HG03342 (cell line): ENCODE results near the gene MYL3.
"Not testable (repeated sequence)": the region's sequence is repeated elsewhere in the genome, so short reads cannot be mapped to it uniquely, and the experiment has no call there.

Source experiments
- ATAC-seq: cut with Tn5 transposase; IDR thresholded peaks from one replicate; pipeline ENCODE4 v1.9.1; 2021; ENCODE audit warnings: mild to moderate bottlenecking, moderate library complexity; ENCODE audit not compliant: unreplicated experiment

MYL3 gene

DNA sequence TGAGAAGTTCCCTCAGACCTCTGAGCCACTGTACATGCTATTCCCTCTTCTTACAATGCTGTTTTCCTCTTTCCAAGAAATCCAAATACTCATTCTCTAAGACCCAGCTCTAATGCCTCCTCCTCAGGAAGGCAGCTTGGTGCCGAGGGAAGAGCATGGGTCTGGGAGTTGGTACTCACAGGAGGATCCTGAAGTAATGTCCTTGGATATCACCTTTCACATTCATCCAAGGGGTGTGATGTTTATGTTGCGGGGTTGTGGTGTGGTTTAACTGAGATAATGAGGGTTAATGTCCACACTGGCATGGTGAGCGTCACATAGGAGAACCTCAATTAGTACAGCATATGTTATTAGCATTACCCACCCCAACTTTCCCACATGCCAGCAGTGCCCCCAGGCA lies 31.9 kb downstream of the MYL3 start:
- no peak for ATAC-seq

DNA sequence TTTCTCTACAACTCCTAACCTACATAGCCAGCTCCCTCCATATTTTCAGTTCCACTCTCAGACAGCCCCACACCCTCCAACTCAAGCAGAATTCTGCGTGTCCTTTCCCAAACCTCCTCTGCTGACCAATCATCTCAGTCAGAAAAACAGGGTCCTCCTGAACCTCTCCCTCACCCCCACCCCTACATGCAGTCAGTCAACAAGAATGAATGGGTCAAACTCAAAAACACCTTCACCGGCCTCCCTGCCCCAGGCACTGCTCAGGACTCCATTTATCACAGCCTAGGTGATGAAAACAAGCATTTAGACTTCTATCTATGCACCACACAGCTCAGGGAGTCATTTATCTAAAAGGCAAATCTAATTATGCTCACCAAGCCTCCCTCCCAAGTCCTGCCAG lies 32.4 kb downstream of the MYL3 start:
- ATAC-seq: no peak

DNA sequence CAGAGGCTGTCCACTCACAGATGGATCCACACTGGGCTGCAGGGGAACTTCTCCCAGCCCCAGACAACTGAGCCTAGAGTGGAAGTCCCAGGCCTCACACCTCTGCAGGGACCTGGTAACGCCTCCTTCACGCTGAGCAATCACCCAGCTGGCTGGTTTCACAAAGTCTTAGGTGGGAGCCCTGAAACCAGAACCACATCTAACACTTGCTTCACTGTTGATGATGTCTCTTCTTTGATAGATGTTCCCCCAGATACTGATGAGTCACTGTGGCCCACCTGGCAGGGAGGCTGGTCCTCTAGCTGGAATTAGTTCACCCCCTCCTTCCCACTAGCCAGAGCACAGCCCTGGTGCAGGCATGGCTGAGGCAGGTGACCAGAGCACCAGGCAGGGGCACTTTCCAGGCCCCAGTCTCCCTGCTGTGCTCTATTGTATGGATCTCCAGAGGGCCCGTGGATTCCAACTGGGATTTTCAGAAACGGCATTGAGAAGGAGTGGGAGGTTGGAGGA lies 33.5 kb downstream of the MYL3 start:
- ATAC-seq: peak; percentile 91

DNA sequence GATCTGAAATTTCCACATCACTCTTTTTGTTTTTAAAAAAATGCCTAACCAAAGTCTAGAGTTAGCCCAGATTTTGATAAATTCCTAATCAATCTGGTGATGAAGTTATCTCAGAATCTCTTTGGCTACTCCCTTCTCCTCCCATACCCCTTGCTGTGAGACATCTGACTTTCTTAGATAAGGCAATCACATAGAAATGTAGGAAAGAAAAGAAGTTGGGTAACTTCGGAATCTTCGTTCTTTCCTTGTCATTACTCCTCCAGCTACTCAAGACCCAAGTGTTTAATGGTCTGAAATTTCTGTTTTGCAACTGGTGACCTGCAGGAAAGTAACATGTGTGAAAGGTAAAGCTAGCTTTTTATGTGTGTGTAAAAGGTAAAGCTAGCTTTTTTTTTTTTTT lies 37.8 kb downstream of the MYL3 start:
- ATAC-seq: no peak

DNA sequence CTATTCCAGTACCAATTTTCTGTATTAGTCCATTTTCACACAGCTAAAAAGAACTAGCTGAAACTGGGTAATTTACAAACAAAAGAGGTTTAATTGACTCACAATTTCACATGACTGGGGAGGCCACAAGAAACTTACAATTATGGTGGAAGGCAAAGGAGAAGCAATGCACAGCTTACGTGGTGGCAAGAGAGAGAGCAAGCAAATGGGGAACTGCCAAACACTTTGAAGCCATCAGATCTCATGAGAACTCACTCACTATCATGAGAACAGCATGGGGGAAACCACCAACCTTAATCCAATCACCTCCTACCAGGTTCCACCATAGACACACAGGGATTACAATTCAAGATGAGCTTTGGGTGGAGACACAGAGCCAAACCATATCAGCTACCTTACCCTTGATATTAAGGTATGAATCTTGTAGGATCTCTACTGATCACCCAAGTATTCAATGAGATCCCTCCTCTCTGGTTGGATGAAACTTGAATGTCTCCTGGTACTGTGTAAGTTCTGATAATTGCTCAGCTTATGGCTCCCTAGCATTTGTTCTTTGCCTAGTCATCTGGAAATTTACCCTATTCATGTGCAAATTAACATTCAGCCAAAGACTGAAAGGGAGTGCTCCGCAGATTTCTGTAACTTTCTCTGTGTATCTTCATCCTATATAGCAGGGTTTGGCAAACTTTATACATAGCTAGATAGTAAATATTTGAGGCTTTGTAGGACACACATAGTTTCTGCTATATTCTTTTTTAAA lies 38.9 kb downstream of the MYL3 start:
- no peak for ATAC-seq

DNA sequence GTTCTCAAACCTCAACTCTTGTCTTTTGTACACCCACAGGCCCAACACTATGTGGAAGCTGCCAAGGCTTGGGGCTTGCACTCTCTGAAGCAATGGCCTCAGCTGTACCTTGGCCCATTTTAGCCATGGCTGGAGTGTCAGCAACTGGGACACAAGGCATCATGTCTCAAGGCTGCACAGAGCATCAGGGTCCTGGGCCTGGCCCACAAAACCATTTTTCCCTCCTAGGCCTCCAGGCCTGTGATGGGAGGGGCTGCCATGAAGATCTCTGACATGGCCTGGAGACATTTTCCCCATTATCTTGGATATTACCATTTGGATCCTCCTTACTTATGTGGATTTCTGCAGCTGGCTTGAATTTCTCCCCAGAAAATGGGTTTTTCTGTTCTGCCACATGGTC lies 39.9 kb downstream of the MYL3 start:
- ATAC-seq: not testable (repeated sequence)

DNA sequence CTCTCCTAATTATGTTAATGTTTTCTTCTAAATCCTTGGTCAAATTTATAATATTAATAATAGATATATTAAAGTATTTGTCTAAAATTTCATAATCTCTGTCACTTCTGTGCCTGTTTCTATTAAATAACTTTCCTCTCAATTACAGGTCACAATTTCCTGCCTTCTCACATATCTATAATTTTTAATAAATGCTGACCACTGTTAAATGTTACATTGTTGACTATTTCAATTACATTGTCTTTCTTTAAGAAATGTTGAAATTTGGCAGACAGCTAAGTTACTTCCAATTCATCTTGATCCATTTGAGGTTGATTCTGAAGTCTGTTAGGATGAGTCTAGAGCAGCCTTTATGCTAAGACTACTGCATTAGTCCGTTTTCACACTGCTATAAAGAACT lies 41.7 kb downstream of the MYL3 start:
- ATAC-seq: no peak

DNA sequence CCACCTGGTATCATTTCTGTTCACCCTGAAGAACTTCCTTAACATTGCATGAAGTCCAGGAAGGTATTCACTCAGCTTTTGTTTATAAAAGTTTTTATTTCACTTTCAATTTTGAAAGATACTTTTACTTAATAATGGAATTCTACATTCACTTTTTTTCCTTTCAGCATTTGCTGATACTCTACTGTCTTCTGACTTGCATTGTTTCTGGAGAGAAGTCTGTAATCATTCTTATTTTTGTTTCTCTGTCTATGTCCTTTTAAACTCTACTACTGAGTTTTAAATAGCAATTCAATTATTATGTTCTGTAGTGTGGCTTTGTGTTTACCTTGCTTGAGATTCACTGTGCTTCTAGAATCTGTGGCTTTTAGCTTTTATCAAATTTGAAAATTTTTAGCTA lies 42.4 kb downstream of the MYL3 start:
- no peak for ATAC-seq

DNA sequence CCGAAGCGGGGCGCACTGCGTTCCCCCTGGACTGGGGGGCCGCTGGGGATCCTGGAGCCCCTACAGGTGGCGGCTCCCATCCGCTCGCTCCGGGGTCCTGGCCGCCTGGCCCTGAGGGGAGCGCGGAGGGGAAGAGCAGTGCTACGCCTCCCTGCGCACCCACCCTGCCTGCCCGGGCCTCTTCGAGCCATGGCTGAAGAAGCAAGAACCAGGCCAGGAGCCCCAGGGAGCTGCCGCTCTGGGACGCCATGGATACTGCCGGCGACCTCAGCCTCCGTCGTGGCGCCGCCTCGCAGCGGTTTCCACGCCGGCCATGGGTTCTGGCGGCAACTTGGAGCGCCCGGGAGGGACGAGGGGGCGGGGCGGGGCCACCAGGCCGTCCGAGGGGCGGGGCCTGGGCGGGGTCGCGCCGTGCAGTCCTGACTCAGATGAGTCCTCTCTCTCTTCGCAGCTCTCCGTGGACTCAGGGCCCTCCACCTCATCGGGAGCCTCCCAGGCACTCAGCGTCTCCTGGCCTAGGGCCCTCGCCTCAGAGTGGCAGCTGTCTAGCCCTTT lies 50.9 kb downstream of the MYL3 start:
- ATAC-seq: no peak

DNA sequence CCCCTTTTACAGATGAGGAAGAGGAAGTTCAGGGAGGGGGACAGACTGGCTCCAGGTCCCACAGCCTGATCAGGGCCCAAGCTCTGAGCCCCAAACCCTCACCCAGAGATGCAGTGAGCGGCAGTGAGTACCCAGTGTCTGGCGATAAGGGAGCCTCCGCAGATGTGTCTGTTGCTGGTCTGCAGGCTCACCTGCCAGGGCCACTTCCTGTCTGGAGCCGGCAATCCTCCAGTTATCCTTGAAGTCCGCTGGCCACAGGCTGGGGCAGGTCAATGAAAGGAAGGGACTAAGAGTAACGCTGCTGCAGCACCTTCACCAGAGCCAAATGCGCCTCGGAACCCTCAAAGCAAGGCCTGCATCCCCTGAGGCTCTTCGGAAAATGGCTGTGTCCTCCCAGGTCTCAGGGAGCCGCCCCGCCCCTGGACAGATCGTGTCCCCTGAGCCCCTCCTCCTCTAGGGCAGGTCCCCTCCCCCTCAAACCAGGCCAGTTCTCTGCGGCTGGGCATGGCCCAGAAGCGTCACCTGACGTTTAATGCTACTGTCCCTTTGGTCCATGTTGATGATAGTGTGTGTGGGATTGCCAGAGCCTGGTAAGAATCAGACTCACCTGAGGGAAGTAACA lies 51.5 kb downstream of the MYL3 start:
- ATAC-seq: no peak

DNA sequence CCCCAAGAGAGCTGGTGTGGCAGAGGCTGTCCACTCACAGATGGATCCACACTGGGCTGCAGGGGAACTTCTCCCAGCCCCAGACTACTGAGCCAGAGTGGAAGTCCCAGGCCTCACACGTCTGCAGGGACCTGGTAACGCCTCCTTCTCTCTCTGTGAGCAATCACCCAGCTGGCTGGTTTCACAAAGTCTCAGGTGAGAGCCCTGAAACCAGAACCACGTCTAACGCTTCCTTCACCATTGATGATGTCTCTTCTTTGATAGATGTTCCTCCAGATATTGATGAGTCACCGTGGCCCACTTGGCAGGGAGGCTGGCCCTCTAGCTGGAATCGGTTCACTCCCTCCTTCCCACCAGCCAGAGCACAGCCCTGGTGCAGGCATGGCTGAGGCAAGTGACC lies 54.5 kb downstream of the MYL3 start:
- not testable (repeated sequence) for ATAC-seq
